Mucosa of descending colon (tissue), 3 donors: ENCODE data around the gene CDH4. TPM values are rescaled to one million over a fixed set of nuclear protein-coding genes. Genes with fewer than 3 reads are reported as not detected.

Experiments
- ATAC-seq: fragments of 200-7000 bp; cut with Tn5 transposase; one replicate; pipeline ENCODE4 v1.9.1; 2020; ENCODE audit warnings: mild to moderate bottlenecking, moderate library complexity
- DNase-seq, 3 donors: peaks; one replicate each; pipeline ENCODE4 v3.0.0-alpha.2; 2020
- H3K36me3 ChIP-seq: fragments of 200-600 bp; one replicate; pipeline ENCODE4 v1.8.0; 2021; ENCODE audit warnings: low read depth, mild to moderate bottlenecking
- H3K4me1 ChIP-seq: fragments of 200-600 bp; one replicate; pipeline ENCODE4 v1.8.0; 2021; ENCODE audit warnings: low read depth, mild to moderate bottlenecking
- H3K4me3 ChIP-seq: fragments of 200-600 bp; one replicate; pipeline ENCODE4 v1.8.0; 2021; ENCODE audit warnings: mild to moderate bottlenecking
- H3K9me3 ChIP-seq: fragments of 200-600 bp; one replicate; pipeline ENCODE4 v1.8.0; 2021; ENCODE audit warnings: mild to moderate bottlenecking
- CTCF ChIP-seq: fragments of 200-600 bp; IDR thresholded peaks from one replicate; pipeline ENCODE4 v1.8.0; 2022; ENCODE audit warnings: antibody characterized with exemption, mild to moderate bottlenecking
- intact Hi-C, 2 donors: fragments of 100-400 bp; cut with DNase I in 1 of 2; cut with micrococcal nuclease in 1 of 2; formaldehyde crosslinking; loops; one replicate each; pipeline versions ENCODE4 v1.11.0 to v1.11.1; 2022; cut with DNase I, micrococcal nuclease
- total RNA-seq, 3 donors: library from RNA; stranded (reverse); fragmentation: NEBNext Ultra II Directional in 2 of 3; extraction: Animal tissue kit (Norgen Biotek cat#: 25700) in 2 of 3; gene quantifications; one replicate each; pipeline versions ENCODE4 v1.2.1 to v1.2.4, GENCODE V29; 2021 to 2023
- donor health status: DM: no; HTN: no; CAD: no; lungs with moderate emphysema.
- donor health status: DM: no; HTN: no; CAD: no.
- donor health status: DM: no; HTN: yes; CAD: no.

Gene CDH4
- total RNA-seq, 3 donors from 2014 or later: 0.16 TPM; not detected in 2

DNA sequence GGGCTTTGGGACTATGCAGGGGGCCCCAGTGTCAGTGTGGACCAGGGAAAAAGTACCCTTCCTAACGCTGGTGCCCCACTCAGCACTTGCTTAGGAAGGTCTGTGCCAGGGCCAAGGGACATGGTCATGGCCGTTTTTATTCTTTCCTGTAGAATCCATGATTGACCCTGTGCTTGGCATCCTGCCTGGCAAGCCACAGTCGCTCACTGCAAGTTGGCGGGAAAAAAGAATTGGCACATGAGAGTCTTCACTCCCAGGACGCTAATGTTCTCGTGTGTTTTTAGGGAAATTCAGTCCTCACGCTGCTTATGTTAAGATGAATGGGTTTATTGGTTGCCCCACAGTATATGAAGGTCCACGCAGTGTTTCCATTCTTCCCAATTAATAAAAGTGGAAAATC is 253.4 kb downstream of the CDH4 start:
- intact Hi-C loops: no loop called here
- no peak for DNase-seq
- Histone ChIP-seq H3K9me3 (no peaks in the 10 kb centered on the region), H3K4me3 (no peak overlapping the region), H3K4me1 (no peaks in the 10 kb centered on the region), H3K36me3 (no peaks in the 10 kb centered on the region)
- ATAC-seq: no peak
- TF ChIP-seq CTCF: no peak

DNA sequence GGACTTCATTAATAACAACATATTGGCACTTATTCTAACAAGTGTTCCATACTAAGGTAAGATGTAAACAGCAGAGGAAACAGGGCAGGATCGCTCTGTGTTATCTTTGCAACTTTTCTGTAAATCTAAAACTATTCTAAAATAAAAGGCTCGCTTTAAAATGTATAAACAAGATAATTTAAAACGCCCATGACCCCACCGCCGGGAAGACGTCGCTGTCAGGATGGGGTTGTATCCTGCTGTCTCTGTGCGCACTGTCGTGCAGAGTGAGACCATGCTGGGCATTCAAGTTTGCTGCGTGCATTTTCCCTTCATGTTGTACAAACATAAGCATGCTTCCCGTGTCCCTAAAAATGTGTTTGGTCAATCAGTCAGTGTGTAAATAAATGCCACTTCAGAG is 255.7 kb downstream of the CDH4 start:
- TF ChIP-seq CTCF: no peak
- Histone ChIP-seq H3K36me3 (no peaks in the 10 kb centered on the region), H3K4me1 (no peaks in the 10 kb centered on the region), H3K4me3 (no peak overlapping the region), H3K9me3 (no peaks in the 10 kb centered on the region)
- ATAC-seq: no peak
- intact Hi-C loops: no loop called here
- no peak for DNase-seq

GRCh38 chr20:61508301-61509096 is 256.4 kb downstream of the CDH4 start:
- ATAC-seq (no peak), DNase-seq (no peak)
- intact Hi-C loops: no loop called here
- no peak for TF ChIP-seq CTCF
- no peak overlapping the region for H3K4me3 ChIP-seq
- H3K4me1 ChIP-seq: no peaks in the 10 kb centered on the region
- H3K36me3 ChIP-seq: no peaks in the 10 kb centered on the region
- H3K9me3 ChIP-seq: no peaks in the 10 kb centered on the region

GRCh38 chr20:61510778-61511330 is 258.8 kb downstream of the CDH4 start:
- H3K36me3 ChIP-seq: no peaks in the 10 kb centered on the region
- ATAC-seq (no peak), DNase-seq (no peak)
- no peak for TF ChIP-seq CTCF
- no peaks in the 10 kb centered on the region for H3K4me1 ChIP-seq
- no peaks in the 10 kb centered on the region for H3K9me3 ChIP-seq
- intact Hi-C loops: no loop called here
- no peak overlapping the region for H3K4me3 ChIP-seq

GRCh38 chr20:61512475-61512874 is 260.4 kb downstream of the CDH4 start:
- intact Hi-C loops: no loop called here
- ATAC-seq (no peak), DNase-seq (no peak)
- Histone ChIP-seq H3K36me3 (no peaks in the 10 kb centered on the region), H3K4me1 (no peaks in the 10 kb centered on the region), H3K4me3 (no peak overlapping the region), H3K9me3 (no peaks in the 10 kb centered on the region)
- TF ChIP-seq CTCF: no peak
